ENCODE data around the gene GJA1. TPM values are rescaled to one million over a fixed set of nuclear protein-coding genes. Genes with fewer than 3 reads are reported as not detected.
"Not testable (repeated sequence)": the region's sequence is repeated elsewhere in the genome, so short reads cannot be mapped to it uniquely, and the experiment has no call there.

GJA1 gene
- total and polyA plus RNA-seq, 4 donors: 20.7 to 90.0 (median 65.5) TPM

DNA sequence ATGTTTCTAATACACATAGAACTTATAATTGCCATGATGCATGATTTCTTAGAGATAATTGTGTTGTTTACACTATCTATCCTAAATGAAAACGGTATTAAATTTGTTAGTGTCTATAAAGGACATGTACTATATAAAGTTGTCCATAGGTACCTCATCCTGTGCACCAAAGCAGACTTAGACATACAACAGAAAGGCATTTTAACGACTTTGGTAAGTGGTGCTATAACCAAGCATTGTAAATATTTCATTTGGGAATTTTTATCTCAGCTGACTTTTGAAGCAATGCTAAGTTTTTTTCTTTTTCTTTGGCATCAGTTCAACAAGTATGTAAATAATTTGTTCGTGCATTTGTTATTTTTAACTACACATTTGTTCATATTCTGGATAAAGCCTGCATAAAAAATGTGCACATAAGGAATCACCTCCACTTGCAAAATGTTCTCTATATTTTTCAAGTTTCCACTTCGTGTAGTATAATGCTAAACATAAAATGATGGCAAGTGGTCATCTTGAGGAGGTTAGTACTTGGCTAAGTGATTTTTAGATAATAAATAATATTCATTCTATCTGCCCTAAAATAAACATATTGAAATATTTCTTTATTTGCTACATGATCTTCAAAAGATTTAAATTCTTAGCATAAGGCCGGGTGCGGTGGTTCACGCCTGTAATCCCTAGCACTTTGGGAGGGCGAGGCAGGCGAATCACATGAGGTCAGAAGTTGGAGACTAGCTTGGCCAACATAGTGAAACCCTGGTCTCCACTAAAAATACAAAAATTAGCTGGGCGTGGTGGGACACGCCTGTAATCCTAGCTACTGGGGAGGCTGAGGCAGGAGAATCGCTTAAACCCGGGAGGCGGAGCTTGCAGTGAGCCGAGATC, 6.3 kb upstream of the GJA1 start:
- ATAC-seq (ENCODE audit: insufficient read depth, low FRiP score): no peak
- H3K4me1 ChIP-seq (ENCODE audit: control insufficient read depth in 5 of 5, insufficient read depth in 5 of 5, low read length in 5 of 5): peaks cover 0 to 13% (median 0%) of the 10 kb centered on the region in 5 donors
- H3K4me3 ChIP-seq: no peak overlapping the region
- no peak for DNase-seq
- TF ChIP-seq, protein P1, sequence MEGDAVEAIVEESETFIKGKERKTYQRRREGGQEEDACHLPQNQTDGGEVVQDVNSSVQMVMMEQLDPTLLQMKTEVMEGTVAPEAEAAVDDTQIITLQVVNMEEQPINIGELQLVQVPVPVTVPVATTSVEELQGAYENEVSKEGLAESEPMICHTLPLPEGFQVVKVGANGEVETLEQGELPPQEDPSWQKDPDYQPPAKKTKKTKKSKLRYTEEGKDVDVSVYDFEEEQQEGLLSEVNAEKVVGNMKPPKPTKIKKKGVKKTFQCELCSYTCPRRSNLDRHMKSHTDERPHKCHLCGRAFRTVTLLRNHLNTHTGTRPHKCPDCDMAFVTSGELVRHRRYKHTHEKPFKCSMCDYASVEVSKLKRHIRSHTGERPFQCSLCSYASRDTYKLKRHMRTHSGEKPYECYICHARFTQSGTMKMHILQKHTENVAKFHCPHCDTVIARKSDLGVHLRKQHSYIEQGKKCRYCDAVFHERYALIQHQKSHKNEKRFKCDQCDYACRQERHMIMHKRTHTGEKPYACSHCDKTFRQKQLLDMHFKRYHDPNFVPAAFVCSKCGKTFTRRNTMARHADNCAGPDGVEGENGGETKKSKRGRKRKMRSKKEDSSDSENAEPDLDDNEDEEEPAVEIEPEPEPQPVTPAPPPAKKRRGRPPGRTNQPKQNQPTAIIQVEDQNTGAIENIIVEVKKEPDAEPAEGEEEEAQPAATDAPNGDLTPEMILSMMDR (IDR thresholded peaks at IDR 0.05; ENCODE audit: control extremely low read depth, extremely low read depth): no peak
- H3K27me3 ChIP-seq (ENCODE audit: control insufficient read depth in 3 of 3, insufficient read depth in 3 of 3, low read length in 2 of 3): no peaks in the 10 kb centered on the region
- no peaks in the 10 kb centered on the region for H3K9me3 ChIP-seq (ENCODE audit: control insufficient read depth in 4 of 4, insufficient read depth in 3 of 4, low read length in 3 of 4)
- H3K27ac ChIP-seq (ENCODE audit: low read depth in 1 of 2, low read length in 1 of 2): no peak overlapping the region
- WGBS, 2 donors: 81 to 85% methylated on average over 15 of the region's 15 CpGs
- no peak overlapping the region for H3K9ac ChIP-seq (ENCODE audit: insufficient read depth in 1 of 2, low read length in 2 of 2)
- H3K36me3 ChIP-seq (ENCODE audit: control insufficient read depth in 4 of 4, insufficient read depth in 4 of 4, low read length in 4 of 4): no peaks in the 10 kb centered on the region

DNA sequence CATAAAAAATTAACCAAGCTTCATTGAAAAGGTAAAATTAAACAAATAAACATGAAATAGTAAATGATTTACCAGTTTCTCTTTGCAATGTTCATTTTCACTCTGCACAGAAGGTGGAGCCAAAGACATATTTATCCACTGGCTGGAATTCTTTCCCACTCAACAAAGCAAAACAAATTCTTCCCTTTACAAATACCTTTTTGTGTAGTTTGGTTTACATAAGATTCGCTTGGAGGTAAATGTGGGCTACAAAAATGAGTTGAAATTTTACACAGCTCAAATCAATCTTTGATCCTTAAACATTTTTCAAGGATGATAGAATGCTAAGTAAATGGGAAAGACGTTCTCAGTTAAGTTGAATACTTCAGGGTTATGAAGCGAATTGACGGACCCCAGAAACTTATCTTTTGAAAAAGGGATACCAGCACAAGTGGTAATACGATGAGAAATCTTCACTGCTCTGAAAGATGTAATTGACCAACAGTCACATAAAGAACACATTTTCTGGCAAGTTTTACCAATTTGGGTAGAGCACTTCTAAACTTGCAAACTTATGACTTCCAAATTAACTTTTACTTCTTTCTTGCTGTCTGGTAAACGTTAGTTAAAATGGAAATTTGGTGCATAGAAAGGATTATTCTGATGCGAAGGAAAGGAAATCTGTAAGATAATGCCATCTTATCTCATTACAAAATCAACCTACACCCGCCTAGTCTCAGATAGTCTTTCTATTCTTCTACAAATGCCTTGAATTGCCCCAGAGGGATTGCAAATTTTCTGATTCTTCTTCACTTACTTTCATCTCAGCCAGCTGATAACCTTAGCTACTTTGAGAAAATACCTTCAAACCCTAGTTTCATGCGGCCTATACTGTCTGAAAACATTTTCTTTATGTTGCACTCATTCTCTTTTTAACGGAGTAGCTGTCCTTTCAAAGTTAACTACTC, 4.7 kb upstream of the GJA1 start:
- DNase-seq: peak in 2 of 3 donors; percentile 81 to 83

DNA sequence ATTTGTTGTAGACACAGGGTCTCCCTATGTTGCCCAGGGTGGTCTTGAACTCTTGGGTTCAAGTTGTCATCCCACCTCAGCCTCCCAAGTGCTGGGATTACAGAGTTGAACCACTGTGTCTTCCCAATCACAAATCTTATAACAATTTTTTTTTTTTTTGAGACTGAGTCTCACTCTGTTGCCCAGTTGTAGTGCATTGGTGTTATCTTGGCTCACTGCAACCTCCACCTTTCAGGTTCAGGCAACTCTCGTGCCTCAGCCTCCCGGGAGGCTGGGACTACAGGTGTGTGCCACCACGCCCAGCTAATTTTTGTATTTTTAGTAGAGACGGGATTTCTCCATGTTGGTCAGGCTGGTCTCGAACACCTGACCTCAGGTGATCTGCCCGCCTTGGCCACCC, 3.7 kb upstream of the GJA1 start:
- H3K4me3 ChIP-seq; DNase-seq; H3K27ac ChIP-seq (ENCODE audit: low read depth in 1 of 2, low read length in 1 of 2); H3K36me3 ChIP-seq (ENCODE audit: control insufficient read depth in 4 of 4, insufficient read depth in 4 of 4, low read length in 4 of 4); H3K9me3 ChIP-seq (ENCODE audit: control insufficient read depth in 4 of 4, insufficient read depth in 3 of 4, low read length in 3 of 4); H3K27me3 ChIP-seq (ENCODE audit: control insufficient read depth in 3 of 3, insufficient read depth in 3 of 3, low read length in 2 of 3); H3K9ac ChIP-seq (ENCODE audit: insufficient read depth in 1 of 2, low read length in 2 of 2); ATAC-seq (ENCODE audit: insufficient read depth, low FRiP score): not testable (repeated sequence)
- H3K4me1 ChIP-seq (ENCODE audit: control insufficient read depth in 5 of 5, insufficient read depth in 5 of 5, low read length in 5 of 5): peaks cover 0 to 15% (median 0%) of the 10 kb centered on the region in 5 donors
- WGBS, 2 donors: 97% methylated on average over 6 of the region's 6 CpGs

More for the DNA sequence above, 4.7 kb upstream of the GJA1 start:
- peak; percentile 19 for ATAC-seq (ENCODE audit: insufficient read depth, low FRiP score)
- WGBS, 2 donors: 58 to 63% methylated on average over 10 of the region's 10 CpGs
- H3K36me3 ChIP-seq (ENCODE audit: control insufficient read depth in 4 of 4, insufficient read depth in 4 of 4, low read length in 4 of 4): no peaks in the 10 kb centered on the region
- no peak overlapping the region for H3K27ac ChIP-seq (ENCODE audit: low read depth in 1 of 2, low read length in 1 of 2)
- TF ChIP-seq, protein P1 (IDR thresholded peaks at IDR 0.05; ENCODE audit: control extremely low read depth, extremely low read depth): peak; percentile 49
- H3K27me3 ChIP-seq (ENCODE audit: control insufficient read depth in 3 of 3, insufficient read depth in 3 of 3, low read length in 2 of 3): no peaks in the 10 kb centered on the region
- peak overlapping the region in 1 of 2 donors; percentile 50 for H3K9ac ChIP-seq (ENCODE audit: insufficient read depth in 1 of 2, low read length in 2 of 2)
- peaks cover 0 to 15% (median 0%) of the 10 kb centered on the region in 5 donors for H3K4me1 ChIP-seq (ENCODE audit: control insufficient read depth in 5 of 5, insufficient read depth in 5 of 5, low read length in 5 of 5)
- no peaks in the 10 kb centered on the region for H3K9me3 ChIP-seq (ENCODE audit: control insufficient read depth in 4 of 4, insufficient read depth in 3 of 4, low read length in 3 of 4)
- no peak overlapping the region for H3K4me3 ChIP-seq

Measured in lung (tissue), 12 donors.